Stimulated activated CD4-positive, alpha-beta T cell treated with anti-CD3 and anti-CD28 coated beads, TNF-alpha, amount 100 ng/mL, for 24 hours (primary cell): ENCODE measurements around the gene GABRB2.
"Not testable (repeated sequence)": the region's sequence is repeated elsewhere in the genome, so short reads cannot be mapped to it uniquely, and the experiment has no call there.

Experiments
- DNase-seq, 3 experiments: peaks; one replicate each; pipeline ENCODE4 v3.0.0-alpha.2; 2020; ENCODE audit warnings: low read depth in 3 of 3

Gene GABRB2

GRCh38 chr5:161299053-161299452, 247.5 kb downstream of the GABRB2 start:
- DNase-seq = no peak

- DNase-seq = not testable (repeated sequence)
Observed at GRCh38 chr5:161297388-161297787, 249.1 kb downstream of the GABRB2 start.

GRCh38 chr5:161295721-161296250, 250.7 kb downstream of the GABRB2 start:
- no peak for DNase-seq

GRCh38 chr5:161288071-161288470, 258.5 kb downstream of the GABRB2 start:
- DNase-seq = no peak

GRCh38 chr5:161287436-161287835, 259.1 kb downstream of the GABRB2 start:
- no peak for DNase-seq

GRCh38 chr5:161286066-161286655, 260.4 kb downstream of the GABRB2 start:
- no peak for DNase-seq

GRCh38 chr5:161284445-161284844, 262.1 kb downstream of the GABRB2 start:
- DNase-seq = no peak

- no peak for DNase-seq
Observed at GRCh38 chr5:161283296-161283695, 263.2 kb downstream of the GABRB2 start.

GRCh38 chr5:161278739-161279660, 267.5 kb downstream of the GABRB2 start:
- DNase-seq = no peak

- no peak for DNase-seq
Observed at GRCh38 chr5:161277011-161277410, 269.5 kb downstream of the GABRB2 start.

- DNase-seq = no peak
Observed at GRCh38 chr5:161274951-161275350, 271.6 kb downstream of the GABRB2 start.

GRCh38 chr5:161273410-161273809, 273.1 kb downstream of the GABRB2 start:
- no peak for DNase-seq

GRCh38 chr5:161271816-161272215, 274.7 kb downstream of the GABRB2 start:
- DNase-seq = no peak

- DNase-seq = no peak
Observed at GRCh38 chr5:161269125-161269524, 277.4 kb downstream of the GABRB2 start.

GRCh38 chr5:161266954-161267353, 279.6 kb downstream of the GABRB2 start:
- DNase-seq = no peak

- DNase-seq = no peak
Observed at GRCh38 chr5:161265006-161265405, 281.5 kb downstream of the GABRB2 start.

GRCh38 chr5:161263191-161263590, 283.3 kb downstream of the GABRB2 start:
- no peak for DNase-seq

GRCh38 chr5:161261668-161262323, 284.7 kb downstream of the GABRB2 start:
- no peak for DNase-seq

GRCh38 chr5:161258438-161258837, 288.1 kb downstream of the GABRB2 start:
- DNase-seq = no peak

- no peak for DNase-seq
Observed at GRCh38 chr5:161256957-161257356, 289.6 kb downstream of the GABRB2 start.

GRCh38 chr5:161252955-161253354, 293.6 kb downstream of the GABRB2 start:
- not testable (repeated sequence) for DNase-seq

- no peak for DNase-seq
Observed at GRCh38 chr5:161246749-161247148, 299.8 kb downstream of the GABRB2 start.
